Calu3 (cell line): ENCODE measurements around the gene CELF4. TPM values are rescaled to one million over a fixed set of nuclear protein-coding genes. Genes with fewer than 3 reads are reported as not detected.

Experiments
- BruUV-seq: library from RNA; stranded (reverse); fragments of 400-500 nt; replicated peaks from 2 replicates; lab custom pipeline; 2021; lab: Mats Ljungman, UMichigan
- CTCF ChIA-PET: fragments of 300-600 bp; sonication (Branson Sonifier 250); formaldehyde crosslinking; loops from one replicate; lab custom pipeline; 2022; ENCODE audit warnings: antibody characterized with exemption; lab: Charles Lee
- DNase-seq: peaks from one replicate; pipeline ENCODE4 v3.0.0; 2022
- H3K27ac Mint-ChIP-seq: one replicate; pipeline ENCODE4 v1.8.0; 2022; ENCODE audit warnings: mixed read lengths; ENCODE audit not compliant: unreplicated experiment
- H3K27me3 Mint-ChIP-seq: one replicate; pipeline ENCODE4 v1.8.0; 2022; ENCODE audit warnings: mixed read lengths; ENCODE audit not compliant: unreplicated experiment
- H3K36me3 Mint-ChIP-seq: one replicate; pipeline ENCODE4 v1.8.0; 2022; ENCODE audit warnings: mild to moderate bottlenecking, moderate library complexity, mixed read lengths; ENCODE audit not compliant: insufficient read depth, unreplicated experiment
- H3K4me1 Mint-ChIP-seq: one replicate; pipeline ENCODE4 v1.8.0; 2022; ENCODE audit warnings: mild to moderate bottlenecking, low read depth, mixed read lengths; ENCODE audit not compliant: unreplicated experiment
- H3K4me3 Mint-ChIP-seq: one replicate; pipeline ENCODE4 v1.8.0; 2022; ENCODE audit warnings: mild to moderate bottlenecking, low read depth, moderate library complexity, mixed read lengths; ENCODE audit not compliant: unreplicated experiment
- H3K9me3 Mint-ChIP-seq: one replicate; pipeline ENCODE4 v1.8.0; 2022; ENCODE audit warnings: low read depth, mixed read lengths; ENCODE audit not compliant: unreplicated experiment
- CTCF ChIP-seq: fragments of 200-600 bp; IDR thresholded peaks from one replicate; pipeline ENCODE4 v1.8.0; 2022; ENCODE audit warnings: antibody characterized with exemption; ENCODE audit not compliant: unreplicated experiment
- intact Hi-C: fragments of 100-400 bp; cut with micrococcal nuclease; formaldehyde crosslinking; loops from one replicate; pipeline ENCODE4 v1.10.0; 2022; ENCODE audit not compliant: unreplicated experiment
- total RNA-seq: library from RNA; stranded (reverse); gene quantifications from 2 replicates; pipeline ENCODE4 v1.2.3, GENCODE V29; 2022

Gene CELF4
- total RNA-seq, 1 experiment from 2014 or later, result 7.8 TPM

GRCh38 chr18:37512400-37512799 lies 53.2 kb downstream of the CELF4 start:
- DNase-seq, result no peak
- Mint-ChIP-seq H3K4me3 (no peak overlapping the region), H3K27ac (no peak overlapping the region), H3K9me3 (peaks cover 9% of the 10 kb centered on the region), H3K36me3 (no peaks in the 10 kb centered on the region), H3K27me3 (peaks cover 100% of the 10 kb centered on the region), H3K4me1 (no peaks in the 10 kb centered on the region)
- TF ChIP-seq CTCF, result no peak
- intact Hi-C loops, result no loop called here
- no TSS peak for BruUV-seq
- CTCF ChIA-PET, result no interaction called here

- no peak for TF ChIP-seq CTCF
- DNase-seq, result no peak
- Mint-ChIP-seq H3K27ac (no peak overlapping the region), H3K27me3 (peaks cover 100% of the 10 kb centered on the region), H3K36me3 (no peaks in the 10 kb centered on the region), H3K4me1 (no peaks in the 10 kb centered on the region), H3K9me3 (peaks cover 9% of the 10 kb centered on the region), H3K4me3 (no peak overlapping the region)
- CTCF ChIA-PET, result no interaction called here
- BruUV-seq, result no TSS peak
- intact Hi-C loops, result no loop called here
Observed at GRCh38 chr18:37511721-37512298, 53.8 kb downstream of the CELF4 start.

- Mint-ChIP-seq H3K9me3 (peaks cover 9% of the 10 kb centered on the region), H3K4me3 (no peak overlapping the region), H3K27ac (no peak overlapping the region), H3K36me3 (no peaks in the 10 kb centered on the region), H3K27me3 (peaks cover 93% of the 10 kb centered on the region), H3K4me1 (no peaks in the 10 kb centered on the region)
- DNase-seq, result no peak
- TF ChIP-seq CTCF, result no peak
- CTCF ChIA-PET, result no interaction called here
- no TSS peak for BruUV-seq
- intact Hi-C loops, result no loop called here
Observed at GRCh38 chr18:37509600-37509999, 56.0 kb downstream of the CELF4 start.

- Mint-ChIP-seq H3K4me1 (no peaks in the 10 kb centered on the region), H3K27ac (no peak overlapping the region), H3K36me3 (no peaks in the 10 kb centered on the region), H3K4me3 (no peak overlapping the region), H3K9me3 (peaks cover 9% of the 10 kb centered on the region), H3K27me3 (peaks cover 93% of the 10 kb centered on the region)
- no peak for DNase-seq
- intact Hi-C loops, result no loop called here
- no peak for TF ChIP-seq CTCF
- BruUV-seq, result no TSS peak
- CTCF ChIA-PET, result no interaction called here
Observed at GRCh38 chr18:37508207-37508606, 57.4 kb downstream of the CELF4 start.
